ENCODE measurements around the gene VEPH1. TPM values are rescaled to one million over a fixed set of nuclear protein-coding genes. Genes with fewer than 3 reads are reported as not detected.

Gene VEPH1
- total RNA-seq, 1 experiment from 2014 or later = 7.7 TPM

DNA sequence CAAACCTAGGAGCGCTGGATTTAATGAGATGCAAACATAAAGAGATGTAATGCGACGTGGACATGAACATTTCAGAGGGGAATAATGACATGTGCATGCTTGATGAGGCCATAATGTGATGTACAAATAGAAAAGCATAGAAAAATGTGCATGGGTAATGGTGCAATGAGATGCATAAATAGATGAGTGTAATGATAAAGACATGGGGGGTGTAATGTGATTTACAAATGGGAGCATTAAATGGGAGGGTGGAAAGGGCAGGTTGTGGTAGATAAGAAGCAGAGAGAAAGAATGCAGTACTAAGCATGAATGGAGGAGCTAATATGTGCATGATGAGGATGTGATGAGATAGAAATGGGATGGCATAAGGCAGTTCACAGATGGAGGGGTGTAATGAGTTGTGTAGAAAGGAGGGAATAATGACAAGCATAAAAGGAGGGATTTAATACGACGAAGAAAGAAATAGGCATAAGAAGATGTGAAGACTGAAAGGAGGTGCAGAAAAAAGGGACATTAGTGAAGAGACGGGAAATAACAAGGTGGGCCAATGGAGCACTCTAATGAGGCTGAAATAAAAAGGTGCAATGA, 205.8 kb downstream of the VEPH1 start:
- H2BK15ac ChIP-seq (ENCODE audit: low read depth, low read length) = no peak overlapping the region
- H4K5ac ChIP-seq (ENCODE audit: insufficient read length, low read depth, low read length) = no peak overlapping the region
- Mint-ChIP-seq H3K9me3 (no peaks in the 10 kb centered on the region), H3K27ac (no peak overlapping the region), H3K4me3 (no peak overlapping the region), H3K4me1 (peaks cover 9 to 12% of the 10 kb centered on the region in 2 experiments), H3K36me3 (ENCODE audit: insufficient read depth in 1 of 3, low read depth in 3 of 3) (no peaks in the 10 kb centered on the region), H3K27me3 (ENCODE audit: low read depth) (no peaks in the 10 kb centered on the region)
- no peak overlapping the region for H3K4ac ChIP-seq (ENCODE audit: low read depth, low read length)
- H2BK12ac ChIP-seq (ENCODE audit: insufficient read length, low read depth, low read length) = no peak overlapping the region
- no peaks in the 10 kb centered on the region for H3K27me3 ChIP-seq (ENCODE audit: insufficient read depth, low read length)
- DNase-seq = no peak
- 100% methylated on average over 2 of the region's 6 CpGs for WGBS (ENCODE audit: extremely low coverage, insufficient read length, low lambda C conversion rate)
- H3K23ac ChIP-seq (ENCODE audit: insufficient read length, low read depth, low read length) = no peak overlapping the region
- peaks cover 5% of the 10 kb centered on the region; the same call in 1 of the 2 replicates for H3K4me1 ChIP-seq (ENCODE audit: insufficient read depth, low read length)
- H3K23me2 ChIP-seq (ENCODE audit: insufficient read length, low read depth, low read length, poor library complexity, severe bottlenecking) = no peaks in the 10 kb centered on the region
- no peak overlapping the region for H3K9ac ChIP-seq (ENCODE audit: extremely low read depth, insufficient read length, low read length)
- no peak overlapping the region for H3K18ac ChIP-seq (ENCODE audit: insufficient read length, low read depth, low read length)
- H2AK5ac ChIP-seq (ENCODE audit: insufficient read length, low read length) = no peak overlapping the region
- H3T11ph ChIP-seq (ENCODE audit: low read length) = no peak overlapping the region
- no peak overlapping the region for H3K27ac ChIP-seq (ENCODE audit: insufficient read length, low read depth, low read length)
- H3K56ac ChIP-seq (ENCODE audit: insufficient read length, low read depth, low read length) = no peak overlapping the region
- H3K79me2 ChIP-seq (ENCODE audit: insufficient read depth, low read length) = no peaks in the 10 kb centered on the region
- no peak overlapping the region for H2AFZ ChIP-seq (ENCODE audit: low read length)
- TF ChIP-seq CTCF (conservative IDR thresholded peaks at IDR 0.05) = no peak
- H3K9me3 ChIP-seq (ENCODE audit: control insufficient read depth, low read depth, low read length) = no peaks in the 10 kb centered on the region
- H4K8ac ChIP-seq (replicated peaks; ENCODE audit: insufficient read length, low read depth, low read length) = no peak overlapping the region
- H4K91ac ChIP-seq (ENCODE audit: insufficient read length, low read depth, low read length) = no peak overlapping the region
- no peak overlapping the region for H3K4me2 ChIP-seq (ENCODE audit: insufficient read depth, insufficient read length, low read length)
- no peak overlapping the region for H2BK20ac ChIP-seq (ENCODE audit: low read depth, low read length, poor library complexity, severe bottlenecking)
- H3K79me1 ChIP-seq (ENCODE audit: insufficient read depth, low read depth, low read length, poor library complexity, severe bottlenecking) = no peaks in the 10 kb centered on the region
- no peak overlapping the region for H2BK120ac ChIP-seq (ENCODE audit: low read depth, low read length, poor library complexity, severe bottlenecking)
- no peak overlapping the region for H3K14ac ChIP-seq (ENCODE audit: insufficient read depth, low read length)
- no peaks in the 10 kb centered on the region for H4K20me1 ChIP-seq (ENCODE audit: control insufficient read depth, insufficient read depth, insufficient read length)
- no peak overlapping the region for H2BK5ac ChIP-seq (ENCODE audit: insufficient read length, low read length)
